GM21423 (cell line): ENCODE measurements around the gene GSC2.

Source experiments
- ATAC-seq: cut with Tn5 transposase; IDR thresholded peaks from one replicate; pipeline ENCODE4 v1.9.1; 2021; ENCODE audit warnings: mild to moderate bottlenecking, moderate library complexity; ENCODE audit not compliant: unreplicated experiment

The GSC2 gene

GRCh38 chr22:19136915-19137314 lies 13.2 kb downstream of the GSC2 start:
- ATAC-seq = no peak

DNA sequence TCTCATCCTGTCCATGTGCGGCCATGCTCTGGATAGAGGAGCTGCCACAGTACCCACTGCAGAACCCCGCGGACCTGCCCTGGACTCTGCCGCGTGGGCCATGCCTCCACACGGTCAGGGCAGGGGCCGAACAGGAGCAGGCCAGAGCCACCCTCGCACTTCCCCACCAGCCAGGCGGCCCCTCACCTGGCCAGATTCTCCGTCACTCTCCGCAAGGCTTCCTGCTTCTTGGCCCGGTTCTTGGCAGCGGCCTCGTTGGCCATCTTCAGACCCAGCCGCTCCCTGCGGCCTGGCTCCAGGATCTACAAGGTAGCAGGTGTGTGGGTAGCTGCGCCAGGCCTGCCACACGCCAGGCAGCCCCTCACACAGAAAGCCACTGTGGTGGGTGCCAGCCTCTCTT lies 15.2 kb downstream of the GSC2 start:
- no peak for ATAC-seq

- no peak for ATAC-seq
Observed at GRCh38 chr22:19134176-19134831, 15.8 kb downstream of the GSC2 start.

DNA sequence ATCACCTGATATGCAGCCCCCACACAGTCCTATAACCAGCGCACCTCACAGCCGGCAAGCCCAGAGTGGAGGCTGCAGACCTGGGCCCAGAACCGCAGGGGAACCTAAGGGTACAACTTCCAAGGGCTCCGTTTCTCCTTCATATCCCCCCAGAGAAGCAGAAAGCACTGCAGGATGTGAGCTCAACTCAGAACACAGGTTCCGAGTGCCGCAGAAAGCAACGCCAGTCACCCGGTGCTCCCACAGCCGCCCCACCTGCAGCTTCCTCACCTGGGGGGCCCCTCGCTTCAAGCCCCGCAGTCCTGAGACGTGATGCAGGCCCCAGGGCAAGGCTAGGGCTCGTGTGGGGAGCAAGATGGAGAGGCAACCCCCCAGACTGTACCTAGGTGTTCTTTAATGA lies 16.5 kb downstream of the GSC2 start:
- ATAC-seq = no peak

DNA sequence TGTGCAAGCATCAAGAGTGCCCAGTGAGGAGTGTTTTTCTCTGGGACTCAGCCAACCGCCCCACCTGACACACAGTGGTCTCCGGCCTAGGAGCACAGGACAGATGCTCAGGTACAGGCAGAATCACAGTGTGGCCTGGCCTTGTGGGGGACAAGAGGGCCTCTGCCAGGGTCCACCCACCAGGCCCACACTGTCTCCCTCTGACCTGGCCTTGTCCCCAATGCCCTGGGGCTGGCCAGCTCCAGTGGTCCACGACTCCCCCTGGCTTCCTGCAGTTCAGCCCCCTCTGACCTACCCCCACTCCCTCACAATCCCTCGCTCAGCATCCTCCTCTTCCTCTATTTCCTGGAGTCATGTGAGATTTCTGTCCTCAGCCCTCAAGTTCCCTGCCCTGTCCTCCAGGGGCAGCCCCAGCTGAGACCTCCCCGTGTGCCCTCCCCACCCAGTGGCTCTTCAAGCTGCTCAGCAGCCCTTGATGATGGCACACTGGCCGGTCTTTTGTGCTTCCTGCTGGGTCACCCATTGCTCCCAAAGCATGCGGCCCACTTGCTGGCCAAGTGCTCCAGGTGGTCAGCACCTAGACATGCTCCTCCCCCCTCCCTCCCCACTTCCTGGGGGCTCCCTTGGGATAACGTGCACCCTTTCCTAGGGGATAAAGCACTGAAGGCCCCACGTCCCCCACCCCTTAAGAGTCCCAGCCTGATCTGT lies 17.2 kb downstream of the GSC2 start:
- ATAC-seq = no peak

DNA sequence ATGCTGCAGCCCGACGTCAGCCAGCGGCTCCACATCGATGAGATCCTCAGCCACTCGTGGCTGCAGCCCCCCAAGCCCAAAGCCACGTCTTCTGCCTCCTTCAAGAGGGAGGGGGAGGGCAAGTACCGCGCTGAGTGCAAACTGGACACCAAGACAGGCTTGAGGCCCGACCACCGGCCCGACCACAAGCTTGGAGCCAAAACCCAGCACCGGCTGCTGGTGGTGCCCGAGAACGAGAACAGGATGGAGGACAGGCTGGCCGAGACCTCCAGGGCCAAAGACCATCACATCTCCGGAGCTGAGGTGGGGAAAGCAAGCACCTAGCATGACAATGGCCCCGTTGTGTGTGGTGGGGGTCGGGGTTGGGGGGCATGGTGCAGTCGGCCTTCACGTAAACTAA lies 17.9 kb downstream of the GSC2 start:
- no peak for ATAC-seq

- no peak for ATAC-seq
Observed at GRCh38 chr22:19131685-19132015, 18.4 kb downstream of the GSC2 start.

DNA sequence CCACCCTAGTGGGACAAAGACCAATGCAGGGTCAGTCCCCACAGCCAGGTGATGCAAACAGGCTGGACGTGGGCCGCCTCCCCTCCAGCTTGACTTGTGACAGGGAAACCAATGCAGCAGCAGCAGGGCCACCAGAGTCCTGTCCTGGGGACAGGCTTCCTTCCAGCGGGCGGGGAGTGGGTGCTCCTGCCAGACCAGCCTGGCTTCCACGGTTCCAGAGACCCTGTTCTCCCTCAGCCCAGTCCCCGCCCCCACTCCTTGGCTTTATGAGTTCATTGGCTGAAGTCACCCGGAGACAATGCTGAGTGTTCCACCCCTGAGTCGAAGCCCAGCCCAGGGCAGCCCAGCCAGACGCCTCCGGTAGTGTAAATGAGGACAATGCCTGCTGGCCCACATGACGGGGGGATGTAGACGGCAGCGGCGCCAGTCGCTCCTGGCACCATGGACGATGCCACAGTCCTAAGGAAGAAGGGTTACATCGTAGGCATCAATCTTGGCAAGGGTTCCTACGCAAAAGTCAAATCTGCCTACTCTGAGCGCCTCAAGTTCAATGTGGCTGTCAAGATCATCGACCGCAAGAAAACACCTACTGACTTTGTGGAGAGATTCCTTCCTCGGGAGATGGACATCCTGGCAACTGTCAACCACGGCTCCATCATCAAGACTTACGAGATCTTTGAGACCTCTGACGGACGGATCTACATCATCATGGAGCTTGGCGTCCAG lies 19.0 kb downstream of the GSC2 start, which contains the start of gene TSSK2:
TSSK2 (plus strand) TSS at position 350 of the 726 bp plus-strand sequence; CDS start at position 442, 92 bp downstream.
- ATAC-seq = no peak

- ATAC-seq = no peak
Observed at GRCh38 chr22:19129871-19130270, 20.2 kb downstream of the GSC2 start.

- no peak for ATAC-seq
Observed at GRCh38 chr22:19128946-19129727, 21.0 kb downstream of the GSC2 start.

GRCh38 chr22:19128009-19128401 lies 22.1 kb downstream of the GSC2 start:
- ATAC-seq = no peak

DNA sequence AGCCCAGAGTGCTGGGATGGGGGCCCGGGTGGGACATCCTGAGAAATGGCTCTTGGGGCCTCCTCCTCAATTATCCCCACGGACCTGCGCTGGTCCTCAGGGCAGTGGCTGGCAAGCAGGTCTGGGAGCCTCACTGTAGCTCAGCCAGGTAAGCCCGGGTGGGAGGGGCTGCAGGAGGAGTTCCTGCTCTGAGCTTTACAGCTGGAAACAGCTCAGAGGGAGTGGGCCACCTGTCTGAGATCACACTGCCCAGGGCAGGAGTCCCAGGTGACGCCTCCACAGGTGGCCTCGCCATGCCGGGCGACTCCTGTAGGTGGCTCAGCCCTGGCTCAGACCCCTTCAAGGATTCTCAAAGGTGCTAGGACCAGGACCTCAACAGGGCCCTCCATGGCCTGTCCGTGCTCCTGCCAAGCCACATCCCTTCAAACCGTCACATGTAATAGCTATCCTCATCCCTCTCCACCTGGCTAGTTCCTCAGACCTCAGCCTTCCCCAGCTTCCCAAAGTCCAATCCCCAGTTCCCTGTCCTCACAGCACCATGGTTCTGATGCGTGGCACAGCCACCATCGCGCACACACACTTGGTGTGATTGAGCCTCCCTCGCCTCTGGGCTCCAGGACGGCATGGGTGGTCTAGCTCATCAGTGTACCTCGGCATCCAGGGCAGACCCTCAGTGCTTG lies 22.6 kb downstream of the GSC2 start:
- no peak for ATAC-seq

DNA sequence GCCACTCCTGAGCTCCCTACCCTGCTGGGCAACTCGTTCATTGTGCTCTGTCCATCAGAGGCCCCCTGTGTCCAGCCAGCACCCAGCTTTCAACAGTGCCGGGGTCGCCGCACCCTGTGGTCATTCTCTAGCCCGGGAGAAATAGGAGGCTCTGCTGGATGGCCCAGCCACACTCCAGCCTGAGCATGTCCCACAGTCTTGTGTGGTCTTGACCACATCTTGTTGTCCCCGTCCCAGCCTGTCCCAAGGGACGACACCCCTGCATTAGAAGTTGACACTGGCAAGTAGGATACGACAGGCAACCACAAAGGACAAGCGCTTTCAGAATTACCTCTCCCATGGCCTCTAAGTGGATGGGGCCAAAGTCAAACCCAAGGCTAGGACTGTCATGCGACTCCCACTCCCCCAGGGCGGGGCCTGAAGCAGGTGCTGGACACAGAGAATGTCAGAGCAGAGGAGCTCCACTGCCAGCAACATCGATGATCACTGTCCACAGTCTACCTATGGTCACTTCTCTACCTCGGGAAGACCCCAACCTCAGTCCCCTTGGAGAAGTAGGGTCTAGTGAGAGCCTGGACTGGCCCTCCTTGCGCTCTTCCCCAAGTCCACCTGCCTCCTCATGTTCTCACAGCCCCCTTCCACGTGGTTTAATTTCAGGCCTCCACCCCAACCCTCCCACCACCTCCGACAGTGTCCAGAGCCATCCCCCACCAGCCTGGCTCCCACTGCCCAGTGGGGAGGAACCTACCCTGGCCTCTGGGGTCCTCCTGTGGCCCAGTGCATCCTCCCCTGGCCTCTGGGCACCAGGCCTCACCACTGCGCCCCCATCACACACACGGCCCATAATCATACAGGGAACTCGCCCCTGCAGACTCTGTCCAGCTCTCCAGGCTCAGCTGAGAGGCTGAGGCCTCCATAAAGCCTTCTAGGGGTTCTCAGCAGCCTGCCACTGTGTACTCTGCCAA lies 23.5 kb downstream of the GSC2 start:
- ATAC-seq = no peak

- no peak for ATAC-seq
Observed at GRCh38 chr22:19125474-19126308, 24.4 kb downstream of the GSC2 start.

DNA sequence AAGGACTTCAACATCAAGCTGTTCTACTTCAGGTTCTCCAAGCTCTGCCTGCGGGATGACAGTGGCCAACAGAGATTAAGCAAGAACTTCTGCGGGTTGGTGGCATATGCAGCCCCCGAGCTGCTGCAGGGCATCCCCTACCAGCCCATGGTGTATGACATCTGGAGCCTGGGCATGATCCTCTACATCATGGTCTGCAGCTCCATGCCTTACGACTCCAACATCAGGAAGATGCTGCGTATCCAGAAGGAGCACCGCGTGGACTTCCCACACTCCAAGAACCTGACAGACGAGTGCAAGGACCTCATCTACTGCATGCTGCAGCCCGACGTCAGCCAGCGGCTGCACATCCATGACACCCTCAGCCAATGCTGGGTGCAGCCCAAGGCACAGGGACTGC lies 25.1 kb downstream of the GSC2 start:
- no peak for ATAC-seq

DNA sequence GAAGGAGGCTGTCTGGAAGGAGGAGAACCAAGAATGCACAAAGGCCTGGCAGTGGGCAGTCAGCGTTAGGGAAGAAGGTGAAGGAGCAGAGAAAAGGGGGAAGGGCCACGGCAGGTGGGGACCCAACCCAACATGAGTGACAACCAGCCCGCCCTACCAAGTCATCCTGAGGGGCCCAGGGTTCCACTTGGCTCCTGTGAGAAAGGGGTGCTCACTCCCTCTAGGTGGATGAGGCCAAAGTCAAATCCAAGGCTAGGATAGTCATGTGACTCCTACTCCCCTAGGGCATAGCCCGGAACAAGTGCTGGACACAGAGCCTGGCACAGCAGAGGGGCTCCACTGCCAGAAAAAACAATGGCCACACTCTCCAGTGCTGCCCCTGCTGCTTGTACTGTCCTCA lies 25.7 kb downstream of the GSC2 start:
- no peak for ATAC-seq

DNA sequence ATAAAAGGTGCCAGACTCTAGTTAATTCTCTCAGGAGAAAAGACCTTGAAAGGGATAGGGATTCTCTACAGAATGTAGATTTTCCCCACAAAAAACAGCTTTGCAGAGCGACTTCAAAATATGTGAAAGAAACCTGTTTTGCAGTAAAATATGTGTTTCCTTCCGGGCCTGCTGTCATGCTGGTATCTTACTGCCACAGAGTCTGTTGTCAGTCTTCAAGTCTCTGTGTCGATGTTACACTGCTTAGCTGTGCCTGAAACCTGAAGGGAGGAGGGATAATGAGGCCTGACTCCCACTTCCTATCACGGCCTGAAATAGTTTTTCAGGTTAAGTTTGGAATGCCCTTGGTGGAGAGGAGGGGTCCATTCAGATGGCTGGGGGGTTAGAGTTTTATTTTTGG lies 26.2 kb downstream of the GSC2 start:
- no peak for ATAC-seq

GRCh38 chr22:19122752-19123492 lies 27.2 kb downstream of the GSC2 start:
- ATAC-seq = no peak
